Measurements from ENCODE around the gene STXBP5.

The STXBP5 gene

DNA sequence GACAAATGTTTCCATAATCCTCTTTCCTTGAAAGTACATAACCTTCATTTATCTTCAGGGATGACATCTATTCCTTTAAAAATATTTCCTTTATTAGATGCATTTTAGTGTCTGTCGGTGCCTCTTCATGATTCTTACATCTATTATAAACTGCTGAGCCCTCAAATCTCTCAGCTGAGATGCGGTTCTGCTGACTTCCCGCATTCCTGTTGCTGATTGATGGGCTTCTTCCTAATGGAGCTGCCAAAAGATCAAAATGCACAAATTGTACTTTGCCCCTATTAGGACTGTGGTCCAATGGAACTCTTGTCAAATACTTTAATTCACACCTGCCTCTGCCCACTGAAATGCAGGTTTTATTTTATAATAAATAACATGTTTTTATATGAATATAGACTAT, 225.6 kb downstream of the STXBP5 start:
- no peak for DNase-seq (ENCODE audit: low read depth in 3 of 3, low spot score in 1 of 3)

DNA sequence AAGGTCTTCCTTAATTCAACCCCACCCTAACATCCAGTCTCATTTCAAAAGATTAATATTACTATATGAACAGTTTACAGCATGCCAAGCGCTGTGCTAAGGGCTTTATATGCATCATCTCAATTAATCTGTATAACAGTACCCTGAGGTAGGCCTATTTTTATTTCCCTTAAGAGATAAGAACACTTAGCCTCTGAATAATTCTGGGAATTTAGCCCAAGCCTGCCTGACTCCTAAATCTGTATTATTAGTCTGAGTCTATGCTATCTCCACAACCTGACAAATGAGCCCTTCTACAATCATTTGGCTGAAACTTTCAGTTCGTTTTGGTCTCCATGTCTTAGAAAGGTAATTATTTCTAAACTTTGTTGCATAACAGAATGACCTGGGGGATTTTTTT, 226.6 kb downstream of the STXBP5 start:
- no peak for DNase-seq (ENCODE audit: low read depth in 3 of 3, low spot score in 1 of 3)

DNA sequence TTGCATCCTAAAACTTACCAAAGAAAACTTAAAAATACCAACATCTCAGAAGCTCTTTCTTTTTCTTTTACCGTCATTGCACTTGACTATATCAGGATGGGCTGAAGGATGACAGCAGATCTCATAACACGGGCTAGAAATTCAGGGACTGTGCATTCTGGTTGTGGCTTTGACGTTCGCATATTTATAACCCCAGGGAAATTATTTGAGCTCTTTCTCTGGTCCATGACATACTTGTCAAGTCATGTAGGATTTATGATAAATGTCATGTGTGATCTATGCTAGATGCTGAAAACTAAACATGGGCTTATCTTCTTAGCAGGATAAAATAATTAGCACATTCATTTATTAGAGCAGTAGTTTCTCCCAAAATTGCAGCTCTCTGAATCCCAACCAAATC, 229.9 kb downstream of the STXBP5 start:
- no peak for DNase-seq (ENCODE audit: low read depth in 3 of 3, low spot score in 1 of 3)

DNA sequence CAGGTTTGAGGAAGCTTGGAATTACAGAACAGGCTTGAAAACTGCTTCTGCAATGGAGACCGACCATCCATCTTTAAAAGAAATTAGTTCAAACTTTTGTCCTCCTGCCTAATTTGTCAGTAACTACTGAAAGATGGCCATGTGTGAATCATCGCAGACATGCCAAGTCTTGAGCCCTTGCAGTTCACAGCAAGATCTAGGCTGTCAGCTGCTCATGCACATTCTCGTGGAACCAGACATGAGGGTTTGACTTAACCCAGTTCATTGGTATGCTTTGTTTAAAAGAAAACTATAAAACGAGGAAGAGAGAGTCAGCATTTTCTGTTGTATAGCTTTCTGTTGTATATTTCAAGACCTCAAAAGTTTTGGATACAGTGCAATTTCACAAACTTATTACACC, 230.3 kb downstream of the STXBP5 start:
- DNase-seq (ENCODE audit: low read depth in 3 of 3, low spot score in 1 of 3) = no peak

DNA sequence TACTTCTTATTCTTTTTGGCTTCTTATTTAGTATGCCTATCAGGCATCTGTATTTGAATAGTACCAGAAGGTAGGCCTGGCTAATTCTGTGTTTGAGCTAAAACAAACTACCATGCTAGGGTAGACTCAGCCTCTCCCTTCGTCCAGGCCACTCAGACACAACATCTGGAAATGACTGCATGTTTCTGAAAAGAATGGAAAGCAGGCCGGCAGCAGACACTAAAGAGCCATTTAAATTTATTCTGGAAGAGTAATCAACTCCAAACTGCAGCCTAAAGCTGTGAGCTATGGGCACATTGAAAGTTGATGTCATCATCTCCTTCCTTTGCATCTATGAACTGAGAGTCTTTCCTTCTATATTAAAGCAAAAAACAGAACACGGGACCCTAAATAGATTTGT, 233.4 kb downstream of the STXBP5 start:
- no peak for DNase-seq (ENCODE audit: low read depth in 3 of 3, low spot score in 1 of 3)

DNA sequence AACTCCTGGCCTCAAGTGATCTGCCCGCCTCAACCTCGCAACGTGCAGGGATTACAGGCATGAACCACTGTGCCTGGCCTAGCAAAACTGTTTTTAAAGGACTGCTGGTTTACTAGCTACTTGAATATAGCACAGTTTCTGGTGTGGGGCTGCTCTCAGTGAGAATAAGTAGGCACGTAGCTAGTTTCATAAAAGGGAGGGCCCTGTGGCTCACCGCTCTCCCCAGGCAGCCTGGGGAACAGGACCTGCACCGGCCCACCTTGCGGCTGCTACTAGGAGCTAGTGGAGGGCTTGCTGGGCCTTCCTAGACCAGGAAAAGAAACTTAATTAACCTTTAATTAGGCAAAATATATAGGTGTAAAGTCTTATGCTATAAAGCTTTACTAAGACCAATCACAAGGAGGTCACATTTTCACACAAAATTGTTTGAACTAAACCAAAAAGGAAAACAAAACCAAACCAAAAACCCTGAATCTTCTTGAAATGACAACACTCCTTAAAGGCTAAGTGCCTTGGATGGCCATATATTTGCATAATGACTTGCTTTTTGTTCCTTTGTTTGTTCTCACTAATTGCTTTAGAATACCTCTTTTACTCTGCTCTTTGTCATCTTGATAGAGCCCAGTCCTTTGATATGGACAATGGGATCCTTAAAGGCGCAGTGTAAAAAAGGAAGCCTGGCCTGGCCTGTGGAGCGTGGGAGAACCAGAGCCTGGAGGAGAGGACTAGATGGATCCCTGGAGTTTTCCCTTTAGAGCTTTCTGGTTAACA, 234.7 kb downstream of the STXBP5 start:
- DNase-seq (ENCODE audit: low read depth in 3 of 3, low spot score in 1 of 3) = no peak

All from stimulated activated CD4-positive, alpha-beta T cell treated with anti-CD3 and anti-CD28 coated beads, TNF-alpha, amount 100 ng/mL, for 1 hour (primary cell).